ENCODE data around the gene LYRM1.
A peak's percentile ranks its signal among the peaks of the same experiment; 100 is the strongest.

The LYRM1 gene, protein sequence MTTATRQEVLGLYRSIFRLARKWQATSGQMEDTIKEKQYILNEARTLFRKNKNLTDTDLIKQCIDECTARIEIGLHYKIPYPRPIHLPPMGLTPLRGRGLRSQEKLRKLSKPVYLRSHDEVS

DNA sequence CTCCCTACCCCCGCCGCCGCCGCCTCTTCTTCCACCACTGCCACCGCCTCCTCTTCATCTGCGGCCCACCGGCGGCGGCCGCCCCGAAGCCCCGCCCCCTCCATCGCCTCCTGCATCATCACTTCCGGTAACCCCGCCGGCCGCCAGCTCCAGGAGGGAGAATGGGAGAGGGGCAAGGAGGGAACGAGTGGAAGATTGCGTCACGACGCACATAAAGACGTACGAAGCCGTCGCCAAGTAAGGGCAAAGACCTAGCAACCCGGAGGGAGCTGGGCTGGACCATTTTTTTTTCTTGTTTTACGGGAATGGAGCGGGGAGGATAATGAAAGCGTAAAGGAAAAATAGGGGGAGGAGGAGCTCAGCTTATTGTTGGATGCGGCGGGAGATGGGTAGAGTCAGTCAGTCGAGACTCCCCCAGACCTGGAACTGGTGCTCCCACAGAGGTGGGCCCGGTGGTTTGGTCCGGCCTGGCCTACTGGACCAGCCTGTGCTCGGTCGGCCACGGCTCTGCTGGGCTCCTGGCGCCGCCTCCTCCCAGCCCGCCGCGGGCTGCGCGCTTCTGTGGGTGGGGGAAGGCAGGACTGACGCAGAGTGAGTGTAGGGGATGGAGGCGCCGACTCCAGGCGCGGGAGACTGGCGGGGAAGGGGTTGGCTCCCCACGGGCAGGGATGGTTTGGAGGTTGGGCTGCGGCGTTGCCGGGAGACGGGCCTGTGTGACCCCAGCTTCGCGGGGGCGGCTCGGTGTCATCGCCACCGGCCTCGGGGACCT is at the start of gene LYRM1, which contains the start of gene DCUN1D3:
LYRM1 (plus strand) TSS at position 473 of the 769 bp plus-strand sequence. CDS start 14,785 bp downstream, outside the sequence.
DCUN1D3 (minus strand) TSS at position 60 of the 769 bp plus-strand sequence. CDS start 37,820 bp downstream, outside the sequence.
- peak within 1 kb of the TSS; percentile 62 for H3K4me2 ChIP-seq (ENCODE audit: low read depth, low read length, poor library complexity, severe bottlenecking)
- H3K9me2 ChIP-seq (replicated peaks; ENCODE audit: insufficient read depth, low read length) = no peaks in the 10 kb centered on the region
- peak within 1 kb of the TSS; percentile 65 for H3K4me3 ChIP-seq (ENCODE audit: insufficient read depth, low read length, poor library complexity, severe bottlenecking)
- no peak for TF ChIP-seq EZH2phosphoT487 (conservative IDR thresholded peaks at IDR 0.05; ENCODE audit: low read length)
- TF ChIP-seq, protein P1, sequence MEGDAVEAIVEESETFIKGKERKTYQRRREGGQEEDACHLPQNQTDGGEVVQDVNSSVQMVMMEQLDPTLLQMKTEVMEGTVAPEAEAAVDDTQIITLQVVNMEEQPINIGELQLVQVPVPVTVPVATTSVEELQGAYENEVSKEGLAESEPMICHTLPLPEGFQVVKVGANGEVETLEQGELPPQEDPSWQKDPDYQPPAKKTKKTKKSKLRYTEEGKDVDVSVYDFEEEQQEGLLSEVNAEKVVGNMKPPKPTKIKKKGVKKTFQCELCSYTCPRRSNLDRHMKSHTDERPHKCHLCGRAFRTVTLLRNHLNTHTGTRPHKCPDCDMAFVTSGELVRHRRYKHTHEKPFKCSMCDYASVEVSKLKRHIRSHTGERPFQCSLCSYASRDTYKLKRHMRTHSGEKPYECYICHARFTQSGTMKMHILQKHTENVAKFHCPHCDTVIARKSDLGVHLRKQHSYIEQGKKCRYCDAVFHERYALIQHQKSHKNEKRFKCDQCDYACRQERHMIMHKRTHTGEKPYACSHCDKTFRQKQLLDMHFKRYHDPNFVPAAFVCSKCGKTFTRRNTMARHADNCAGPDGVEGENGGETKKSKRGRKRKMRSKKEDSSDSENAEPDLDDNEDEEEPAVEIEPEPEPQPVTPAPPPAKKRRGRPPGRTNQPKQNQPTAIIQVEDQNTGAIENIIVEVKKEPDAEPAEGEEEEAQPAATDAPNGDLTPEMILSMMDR (IDR thresholded peaks at IDR 0.05; ENCODE audit: insufficient read depth, low read length, poor library complexity, severe bottlenecking) = no peak
- H3K9ac ChIP-seq (ENCODE audit: low read length) = peak within 1 kb of the TSS; percentile 74
- no peaks in the 10 kb centered on the region for H4K20me1 ChIP-seq (ENCODE audit: low read depth, low read length)
- no peaks in the 10 kb centered on the region for H3K27me3 ChIP-seq (ENCODE audit: low read length)
- peaks cover 25% of the 10 kb centered on the region for H3K79me2 ChIP-seq (ENCODE audit: insufficient read depth, low read length)
- no peaks in the 10 kb centered on the region for H3K9me3 ChIP-seq (ENCODE audit: insufficient read depth, low read length)
- H3K27ac ChIP-seq (ENCODE audit: low read depth, low read length) = peak within 1 kb of the TSS; percentile 71
- peaks cover 17% of the 10 kb centered on the region for H3F3A ChIP-seq (ENCODE audit: insufficient read depth)
- H3K36me3 ChIP-seq (ENCODE audit: low read length) = no peaks in the 10 kb centered on the region
- peak within 1 kb of the TSS; percentile 71 for H2AFZ ChIP-seq (ENCODE audit: low read depth, low read length, severe bottlenecking)

DNA sequence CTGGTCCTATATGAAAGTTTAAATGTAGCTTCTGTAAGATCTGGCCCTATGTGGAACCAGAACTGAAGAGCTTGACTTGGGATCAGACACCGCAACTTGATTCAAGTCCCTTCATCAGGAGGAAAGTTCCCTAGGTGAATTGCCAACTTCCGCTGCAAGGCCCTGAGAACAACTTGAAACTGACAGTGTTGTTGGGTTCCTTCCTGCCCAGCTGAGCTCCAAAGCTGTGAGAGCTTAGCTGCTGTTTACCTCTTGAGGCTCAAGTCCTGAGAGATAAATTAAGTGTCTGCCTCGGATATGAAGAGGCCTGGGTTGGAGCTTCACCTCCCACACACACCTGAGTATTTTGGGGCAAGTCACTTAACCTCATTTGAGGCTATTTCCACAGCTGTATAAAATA is 49.6 kb upstream of the LYRM1 start:
- Histone ChIP-seq H3K4me2 (ENCODE audit: low read depth, low read length, poor library complexity, severe bottlenecking) (no peak overlapping the region), H3F3A (ENCODE audit: insufficient read depth) (no peaks in the 10 kb centered on the region), H3K9ac (ENCODE audit: low read length) (no peak overlapping the region), H3K9me2 (replicated peaks; ENCODE audit: insufficient read depth, low read length) (no peaks in the 10 kb centered on the region), H3K27ac (ENCODE audit: low read depth, low read length) (no peak overlapping the region), H3K27me3 (ENCODE audit: low read length) (no peaks in the 10 kb centered on the region), H3K9me3 (ENCODE audit: insufficient read depth, low read length) (no peaks in the 10 kb centered on the region), H2AFZ (ENCODE audit: low read depth, low read length, severe bottlenecking) (no peak overlapping the region), H4K20me1 (ENCODE audit: low read depth, low read length) (no peaks in the 10 kb centered on the region), H3K4me3 (ENCODE audit: insufficient read depth, low read length, poor library complexity, severe bottlenecking) (no peak overlapping the region), H3K36me3 (ENCODE audit: low read length) (no peaks in the 10 kb centered on the region; the same call in 1 of the 2 replicates), H3K79me2 (ENCODE audit: insufficient read depth, low read length) (no peaks in the 10 kb centered on the region)
- no peak for TF ChIP-seq EZH2phosphoT487 (conservative IDR thresholded peaks at IDR 0.05; ENCODE audit: low read length)
- TF ChIP-seq, protein P1 (IDR thresholded peaks at IDR 0.05; ENCODE audit: insufficient read depth, low read length, poor library complexity, severe bottlenecking) = no peak

DNA sequence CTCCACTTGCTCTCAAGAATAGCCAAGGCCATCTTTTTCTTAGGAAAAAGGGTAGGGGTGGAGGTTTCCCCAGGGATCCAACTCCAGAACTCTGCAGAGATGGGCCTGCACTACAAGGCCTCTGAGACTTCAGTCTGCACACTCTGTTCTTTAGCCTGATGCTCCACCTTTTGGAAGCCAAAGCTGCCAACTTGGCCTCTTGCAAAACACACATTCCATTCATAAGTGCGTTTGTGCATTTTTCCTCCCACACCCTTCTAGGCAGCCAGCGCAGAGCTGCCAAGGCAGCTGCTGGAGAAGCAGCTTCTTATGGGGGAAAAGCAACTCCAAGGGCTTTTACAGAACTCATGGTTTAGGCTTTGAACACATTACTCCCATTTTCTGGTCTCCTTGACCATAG is 49.0 kb upstream of the LYRM1 start:
- H2AFZ ChIP-seq (ENCODE audit: low read depth, low read length, severe bottlenecking) = no peak overlapping the region
- no peak overlapping the region for H3K4me2 ChIP-seq (ENCODE audit: low read depth, low read length, poor library complexity, severe bottlenecking)
- H3K4me3 ChIP-seq (ENCODE audit: insufficient read depth, low read length, poor library complexity, severe bottlenecking) = no peak overlapping the region

More for the DNA sequence above, 49.0 kb upstream of the LYRM1 start:
- H3K27me3 ChIP-seq (ENCODE audit: low read length) = no peaks in the 10 kb centered on the region
- no peaks in the 10 kb centered on the region for H3F3A ChIP-seq (ENCODE audit: insufficient read depth)
- no peaks in the 10 kb centered on the region for H3K36me3 ChIP-seq (ENCODE audit: low read length)
- no peaks in the 10 kb centered on the region for H4K20me1 ChIP-seq (ENCODE audit: low read depth, low read length)
- no peak overlapping the region for H3K9ac ChIP-seq (ENCODE audit: low read length)
- no peaks in the 10 kb centered on the region for H3K9me3 ChIP-seq (ENCODE audit: insufficient read depth, low read length)
- H3K9me2 ChIP-seq (replicated peaks; ENCODE audit: insufficient read depth, low read length) = no peaks in the 10 kb centered on the region
- H3K79me2 ChIP-seq (ENCODE audit: insufficient read depth, low read length) = no peaks in the 10 kb centered on the region
- TF ChIP-seq, protein P1 (IDR thresholded peaks at IDR 0.05; ENCODE audit: insufficient read depth, low read length, poor library complexity, severe bottlenecking) = no peak
- no peak for TF ChIP-seq EZH2phosphoT487 (conservative IDR thresholded peaks at IDR 0.05; ENCODE audit: low read length)
- H3K27ac ChIP-seq (ENCODE audit: low read depth, low read length) = no peak overlapping the region
